HepG2 (cell line): ENCODE measurements around the gene NAP1L4. TPM values are rescaled to one million over a fixed set of nuclear protein-coding genes. Genes with fewer than 3 reads are reported as not detected.

Experiments
- AGO1 ChIP-seq: fragments of 200-400 bp; formaldehyde crosslinking; IDR thresholded peaks from 2 replicates; pipeline ENCODE4 v1.6.1; 2017; ENCODE audit warnings: mild to moderate bottlenecking, low read depth, low read length, moderate library complexity; ENCODE audit not compliant: poor library complexity, severe bottlenecking
- GRHL1 ChIP-seq: sonication (generic); formaldehyde crosslinking; conservative IDR thresholded peaks from 2 replicates; pipeline ENCODE4 v1.8.0; 2022; ENCODE audit warnings: missing genetic modification reagents
- HBP1 ChIP-seq: IDR thresholded peaks from 2 replicates; pipeline ENCODE4 v1.6.1; 2016; ENCODE audit warnings: low read depth, control low read depth
- HNRNPL ChIP-seq: fragments of 200-400 bp; formaldehyde crosslinking; IDR thresholded peaks from 2 replicates; pipeline ENCODE4 v1.6.1; 2017; ENCODE audit warnings: mild to moderate bottlenecking, low read depth, low read length
- MAF1 ChIP-seq: sonication (generic); formaldehyde crosslinking; IDR thresholded peaks from 2 replicates; pipeline ENCODE4 v1.5.0; 2020; ENCODE audit warnings: missing genetic modification reagents, borderline replicate concordance
- NONO ChIP-seq, 2 experiments: fragments of 450-650 bp in 1 of 2; sonication (generic) in 1 of 2; formaldehyde crosslinking in 1 of 2; IDR thresholded peaks in 1 of 2; conservative IDR thresholded peaks in 1 of 2; 2 replicates each; pipeline versions ENCODE4 v1.6.1 to v1.8.0; 2017 to 2022; ENCODE audit warnings: mild to moderate bottlenecking in 1 of 2, missing genetic modification reagents in 1 of 2, moderate library complexity in 1 of 2
- NR2F6 ChIP-seq, 2 experiments: IDR thresholded peaks; 2 replicates each; pipeline ENCODE4 v1.6.1; 2016; ENCODE audit warnings: antibody characterized with exemption in 1 of 2, mild to moderate bottlenecking in 1 of 2
- PCBP1 ChIP-seq: fragments of 200-400 bp; formaldehyde crosslinking; IDR thresholded peaks from 2 replicates; pipeline ENCODE4 v1.6.1; 2017; ENCODE audit warnings: mild to moderate bottlenecking, low read depth, low read length, borderline replicate concordance
- POLR2AphosphoS5 ChIP-seq: IDR thresholded peaks from 2 replicates; pipeline ENCODE4 v1.6.1; 2012; ENCODE audit warnings: low read depth, low read length
- REXO4 ChIP-seq: sonication (generic); formaldehyde crosslinking; IDR thresholded peaks from 2 replicates; pipeline ENCODE4 v1.8.0; 2022; ENCODE audit warnings: missing genetic modification reagents, mild to moderate bottlenecking, borderline replicate concordance
- SMYD3 ChIP-seq: sonication (generic); formaldehyde crosslinking; IDR thresholded peaks from 2 replicates; pipeline ENCODE4 v1.8.1; 2023; ENCODE audit warnings: mild to moderate bottlenecking, missing genetic modification reagents
- SRSF1 ChIP-seq: fragments of 200-400 bp; formaldehyde crosslinking; optimal IDR thresholded peaks from 2 replicates; pipeline ENCODE3; 2017; ENCODE audit warnings: mild to moderate bottlenecking, low read depth, low read length, moderate library complexity
- TBP ChIP-seq: sonication (generic); formaldehyde crosslinking; IDR thresholded peaks from 2 replicates; pipeline ENCODE4 v1.5.0; 2020; ENCODE audit warnings: missing genetic modification reagents
- TRAFD1 ChIP-seq: sonication (generic); formaldehyde crosslinking; IDR thresholded peaks from 2 replicates; pipeline ENCODE4 v1.5.1; 2020; ENCODE audit warnings: missing genetic modification reagents, mild to moderate bottlenecking, borderline replicate concordance
- ZBTB8A ChIP-seq: sonication (generic); formaldehyde crosslinking; IDR thresholded peaks from 2 replicates; pipeline ENCODE4 v1.4.0; 2020; ENCODE audit warnings: mild to moderate bottlenecking, low read depth, missing genetic modification reagents, borderline replicate concordance
- ZKSCAN8 ChIP-seq: IDR thresholded peaks from 2 replicates; pipeline ENCODE4 v1.6.1; 2016; ENCODE audit warnings: borderline replicate concordance, missing genetic modification reagents, missing compliant biosample characterization
- ZNF136 ChIP-seq: sonication (generic); formaldehyde crosslinking; IDR thresholded peaks from 2 replicates; pipeline ENCODE4 v1.8.1; 2022; ENCODE audit warnings: low read depth, mild to moderate bottlenecking, moderate library complexity, missing genetic modification reagents
- ZNF18 ChIP-seq: sonication (generic); formaldehyde crosslinking; IDR thresholded peaks from 2 replicates; pipeline ENCODE4 v1.8.0; 2022; ENCODE audit warnings: mild to moderate bottlenecking, missing genetic modification reagents; ENCODE audit not compliant: insufficient replicate concordance
- ZNF260 ChIP-seq: sonication (generic); formaldehyde crosslinking; IDR thresholded peaks from 2 replicates; pipeline ENCODE4 v1.4.0; 2020; ENCODE audit warnings: missing genetic modification reagents, low read depth, mild to moderate bottlenecking, borderline replicate concordance
- ZSCAN21 ChIP-seq: sonication (generic); formaldehyde crosslinking; IDR thresholded peaks from 2 replicates; pipeline ENCODE4 v1.8.0; 2022; ENCODE audit warnings: mild to moderate bottlenecking, missing genetic modification reagents, moderate library complexity, borderline replicate concordance
- ZSCAN9 ChIP-seq: IDR thresholded peaks from 2 replicates; pipeline ENCODE4 v1.6.1; 2016; ENCODE audit warnings: borderline replicate concordance
- polyA plus RNA-seq, 8 experiments: library from polyadenylated mRNA; depleted of rRNA in 3 of 8; stranded (reverse) in 7 of 8; unstranded in 1 of 8; fragments of >200 nt; fragmentation: Illumina TruSeq in 4 of 8; extraction: Trizol in 4 of 8; gene quantifications; 2 replicates each; pipeline versions ENCODE4 v1.2.1 to v1.2.3, GENCODE V29; 2011 to 2016; ENCODE audit warnings: low read depth in 4 of 8, missing spikeins in 1 of 8, mixed read lengths in 1 of 8; ENCODE audit not compliant: insufficient read depth in 1 of 8
- total RNA-seq, 5 experiments: library from RNA; depleted of rRNA; stranded (reverse); fragments of >200 nt; fragmentation: Illumina TruSeq; extraction: Trizol; gene quantifications; 2 replicates each; pipeline ENCODE4 v1.2.3, GENCODE V29; 2016; ENCODE audit warnings: low read depth in 1 of 5

NAP1L4 gene
- total and polyA plus RNA-seq, 2 of the 13 experiments (the other 11 are each of a cell fraction or from before 2014, with no cell fraction given): 64.0 to 186 TPM

GRCh38 chr11:2940921-2941821, 51.0 kb downstream of the NAP1L4 start (continued):
- TF ChIP-seq NONO (IDR thresholded peaks at IDR 0.05) (no peak), NONO (CRISPR knock-in tag; conservative IDR thresholded peaks at IDR 0.05) (0 out of 2 replicates have a peak, but pooled peaks have one; percentile 11), SMYD3 (no peak), ZSCAN21 (no peak), ZSCAN9 (CRISPR knock-in tag) (no peak), ZNF136 (CRISPR knock-in tag) (no peak), ZNF18 (CRISPR knock-in tag) (peak; percentile 58), AGO1 (peak; percentile 69), ZBTB8A (CRISPR knock-in tag) (no peak), HBP1 (CRISPR knock-in tag) (no peak), SRSF1 (peak; percentile 34), HNRNPL (peak; percentile 89), POLR2AphosphoS5 (0 out of 2 replicates have a peak, but pooled peaks have one; percentile 20), TBP (CRISPR knock-in tag) (no peak), ZNF260 (CRISPR knock-in tag) (no peak), ZKSCAN8 (no peak), PCBP1 (0 out of 2 replicates have a peak, but pooled peaks have one; percentile 25), NR2F6 (IDR thresholded peaks at IDR 0.05) (peak; percentile 25; the same call in 1 of the 2 replicates), NR2F6 (CRISPR knock-in tag; IDR thresholded peaks at IDR 0.05) (0 out of 2 replicates have a peak, but pooled peaks have one; percentile 19), TRAFD1 (CRISPR knock-in tag) (no peak), REXO4 (CRISPR knock-in tag) (no peak), MAF1 (CRISPR knock-in tag) (no peak), GRHL1 (CRISPR knock-in tag) (no peak)
